ENCODE measurements around the gene TSPYL4.

Gene TSPYL4

GRCh38 chr6:116201538-116201937, 52.3 kb downstream of the TSPYL4 start:
- Mint-ChIP-seq H3K27me3 (no peaks in the 10 kb centered on the region), H3K27ac (no peak overlapping the region)
- intact Hi-C loops (cut with micrococcal nuclease): no loop called here

GRCh38 chr6:116200619-116201249, 53.1 kb downstream of the TSPYL4 start:
- intact Hi-C loops (cut with micrococcal nuclease): no loop called here
- Mint-ChIP-seq H3K36me3 (ENCODE audit: low read depth) (no peaks in the 10 kb centered on the region), H3K9me3 (no peaks in the 10 kb centered on the region), H3K4me3 (no peak overlapping the region), H3K4me1 (ENCODE audit: low read depth) (no peaks in the 10 kb centered on the region), H3K27ac (no peak overlapping the region), H3K27me3 (no peaks in the 10 kb centered on the region)

More at GRCh38 chr6:116201538-116201937, 52.3 kb downstream of the TSPYL4 start:
- H3K4me3 Mint-ChIP-seq: no peak overlapping the region
- H3K9me3 Mint-ChIP-seq: no peaks in the 10 kb centered on the region
- no peaks in the 10 kb centered on the region for H3K4me1 Mint-ChIP-seq (ENCODE audit: low read depth)
- H3K36me3 Mint-ChIP-seq (ENCODE audit: low read depth): no peaks in the 10 kb centered on the region

All from dendritic cell treated with granulocyte-macrophage colony-stimulating factor and Interleukin-4, amounts not matched to agents 40 ng/mL and 50 ng/mL, for 4 days (primary cell).